Coronary artery (tissue), 2 donors: Measurements from ENCODE around the gene S100A7A.

Experiments
- DNase-seq: peaks from one replicate; pipeline ENCODE4 v3.0.0-alpha.2; 2017; ENCODE audit warnings: low spot score
- H3K27ac ChIP-seq, 2 donors: fragments of 200-600 bp; sonication (generic); one replicate each; pipeline ENCODE4 v1.5.1; 2016 to 2019
- H3K4me3 ChIP-seq: fragments of 200-600 bp; sonication (generic); 2 replicates; pipeline ENCODE4 v1.5.1; 2016; ENCODE audit warnings: mild to moderate bottlenecking, moderate library complexity
- CTCF ChIP-seq: fragments of 200-600 bp; sonication (generic); IDR thresholded peaks from one replicate; pipeline ENCODE4 v1.5.1; 2019; ENCODE audit warnings: antibody characterized with exemption

S100A7A gene

GRCh38 chr1:153431427-153431826 is 15.1 kb downstream of the S100A7A start:
- TF ChIP-seq CTCF, result no peak
- DNase-seq, result peak; percentile 7
- H3K27ac ChIP-seq, result no peak overlapping the region
- H3K4me3 ChIP-seq, result no peak overlapping the region

GRCh38 chr1:153431928-153432327 is 15.6 kb downstream of the S100A7A start:
- no peak overlapping the region for H3K27ac ChIP-seq
- no peak overlapping the region for H3K4me3 ChIP-seq
- no peak for TF ChIP-seq CTCF
- DNase-seq, result peak; percentile 14

- H3K27ac ChIP-seq, result no peak overlapping the region
- no peak for TF ChIP-seq CTCF
- peak; percentile 56 for DNase-seq
Observed at GRCh38 chr1:153432874-153433681, 16.8 kb downstream of the S100A7A start.

GRCh38 chr1:153434746-153435455 is 18.6 kb downstream of the S100A7A start:
- TF ChIP-seq CTCF, result no peak
- Histone ChIP-seq H3K27ac (no peak overlapping the region), H3K4me3 (no peak overlapping the region)
- peak; percentile 56 for DNase-seq

More at GRCh38 chr1:153432874-153433681, 16.8 kb downstream of the S100A7A start:
- H3K4me3 ChIP-seq, result no peak overlapping the region

- Histone ChIP-seq H3K4me3 (no peak overlapping the region), H3K27ac (no peak overlapping the region)
- DNase-seq, result peak; percentile 55
- no peak for TF ChIP-seq CTCF
Observed at GRCh38 chr1:153437236-153437635, 20.9 kb downstream of the S100A7A start.

- no peak overlapping the region for H3K4me3 ChIP-seq
- TF ChIP-seq CTCF, result no peak
- H3K27ac ChIP-seq, result no peak overlapping the region
- peak; percentile 35 for DNase-seq
Observed at GRCh38 chr1:153438599-153438998, 22.3 kb downstream of the S100A7A start.
